Brain microvascular endothelial cell (primary cell): Measurements from ENCODE around the gene SGIP1.
A peak's percentile ranks its signal among the peaks of the same experiment; 100 is the strongest.

ENCODE experiments used
- DNase-seq: peaks from one replicate; pipeline ENCODE4 v3.0.0-alpha.2; 2020
- H3K27ac ChIP-seq: fragments of 250-450 bp; sonication (Bioruptor Pico); 2 replicates; pipeline ENCODE4 v1.5.1; 2020; ENCODE audit warnings: mild to moderate bottlenecking, moderate library complexity
- H3K27me3 ChIP-seq: fragments of 250-450 bp; sonication (Bioruptor Pico); replicated peaks from 2 replicates; pipeline ENCODE4 v1.5.1; 2020; ENCODE audit warnings: mild to moderate bottlenecking
- H3K36me3 ChIP-seq: fragments of 250-450 bp; sonication (Bioruptor Pico); replicated peaks from 2 replicates; pipeline ENCODE4 v1.5.1; 2020; ENCODE audit warnings: mild to moderate bottlenecking
- H3K4me3 ChIP-seq: 2 replicates; pipeline ENCODE4 v1.5.1; 2011; ENCODE audit warnings: low read depth, mild to moderate bottlenecking, control low read depth, low read length, moderate library complexity
- CTCF ChIP-seq: IDR thresholded peaks from 2 replicates; pipeline ENCODE4 v1.5.1; 2011; ENCODE audit warnings: low read depth, mild to moderate bottlenecking, moderate library complexity, low read length, control low read depth, inconsistent platforms; ENCODE audit errors: missing control alignments
- in situ Hi-C: cut with HindIII; loops from 2 replicates; pipeline ENCODE4 v1.10.0; 2017; ENCODE audit warnings: low sequenced_read_pairs, low pct_ligation_motif_present

Gene SGIP1

DNA sequence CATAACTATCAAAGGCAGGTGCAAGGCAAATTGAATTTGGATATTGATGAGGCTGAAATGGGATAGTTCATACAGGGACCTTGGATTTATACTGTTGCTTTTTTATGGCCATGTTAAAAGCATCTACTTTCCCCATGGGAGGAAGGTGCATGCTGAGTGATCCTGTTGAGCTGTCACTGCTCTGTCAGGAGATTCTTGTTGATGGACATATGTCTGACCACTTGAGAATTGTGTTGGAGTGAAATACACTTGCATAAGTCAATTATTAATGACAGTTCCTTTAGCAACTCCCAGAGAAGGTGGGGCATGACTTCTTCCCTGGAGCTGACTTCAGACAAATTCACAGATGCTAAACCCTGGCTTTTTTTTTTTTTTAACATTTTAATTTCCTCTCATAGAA is 159.9 kb downstream of the SGIP1 start:
- DNase-seq = no peak
- H3K36me3 ChIP-seq = peaks cover 25% of the 10 kb centered on the region
- in situ Hi-C loops = no loop called here
- no peak overlapping the region for H3K27ac ChIP-seq
- no peaks in the 10 kb centered on the region for H3K27me3 ChIP-seq
- H3K4me3 ChIP-seq = no peak overlapping the region
- no peak for TF ChIP-seq CTCF

- Histone ChIP-seq H3K4me3 (no peak overlapping the region), H3K36me3 (peaks cover 25% of the 10 kb centered on the region), H3K27me3 (no peaks in the 10 kb centered on the region), H3K27ac (no peak overlapping the region)
- TF ChIP-seq CTCF = no peak
- in situ Hi-C loops = no loop called here
- DNase-seq = no peak
Observed at GRCh38 chr1:66695116-66695515, 161.2 kb downstream of the SGIP1 start.

DNA sequence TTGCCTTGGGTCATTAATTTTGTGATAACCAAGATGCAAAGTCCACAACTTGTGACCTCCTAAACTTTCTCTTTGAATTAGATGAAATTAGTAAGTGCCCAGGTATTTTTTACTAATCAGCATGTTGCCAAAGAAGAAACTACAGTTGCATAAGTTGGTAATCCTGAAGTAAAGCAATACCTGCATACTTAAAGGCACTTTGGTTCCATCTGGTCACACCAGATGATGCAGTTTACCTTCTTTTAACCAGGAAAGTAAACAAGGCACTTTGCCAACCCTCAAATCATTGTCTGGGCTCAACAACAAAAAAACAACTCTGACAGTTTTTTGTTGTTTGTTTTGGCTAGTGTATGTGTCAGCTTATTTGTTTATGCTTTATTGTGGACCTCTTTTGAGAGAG is 162.8 kb downstream of the SGIP1 start:
- in situ Hi-C loops = no loop called here
- Histone ChIP-seq H3K4me3 (no peak overlapping the region), H3K36me3 (peaks cover 25% of the 10 kb centered on the region), H3K27ac (no peak overlapping the region), H3K27me3 (no peaks in the 10 kb centered on the region)
- no peak for DNase-seq
- no peak for TF ChIP-seq CTCF

DNA sequence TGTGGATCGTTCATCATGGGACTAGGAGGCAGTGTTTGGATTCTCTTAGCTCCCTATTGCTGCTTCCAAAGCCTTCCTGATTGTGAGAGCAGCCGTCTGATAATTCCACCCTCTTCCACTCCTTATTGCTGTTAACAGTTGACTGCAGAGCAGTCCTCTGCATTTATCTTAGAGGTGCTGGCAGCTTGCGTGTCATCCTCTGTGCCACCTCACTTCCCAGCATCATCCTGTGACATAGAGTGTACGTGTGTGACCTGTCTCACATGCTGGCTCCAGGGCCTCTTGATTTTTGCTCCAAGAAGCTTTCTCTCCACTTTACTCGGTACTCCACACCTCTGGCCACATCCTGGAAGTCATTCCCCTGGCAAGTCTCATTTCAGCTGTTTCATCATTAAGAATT is 165.3 kb downstream of the SGIP1 start:
- H3K27ac ChIP-seq = no peak overlapping the region
- DNase-seq = no peak
- H3K27me3 ChIP-seq = no peaks in the 10 kb centered on the region
- H3K36me3 ChIP-seq = peaks cover 16% of the 10 kb centered on the region
- H3K4me3 ChIP-seq = no peak overlapping the region
- in situ Hi-C loops = no loop called here
- TF ChIP-seq CTCF = no peak

DNA sequence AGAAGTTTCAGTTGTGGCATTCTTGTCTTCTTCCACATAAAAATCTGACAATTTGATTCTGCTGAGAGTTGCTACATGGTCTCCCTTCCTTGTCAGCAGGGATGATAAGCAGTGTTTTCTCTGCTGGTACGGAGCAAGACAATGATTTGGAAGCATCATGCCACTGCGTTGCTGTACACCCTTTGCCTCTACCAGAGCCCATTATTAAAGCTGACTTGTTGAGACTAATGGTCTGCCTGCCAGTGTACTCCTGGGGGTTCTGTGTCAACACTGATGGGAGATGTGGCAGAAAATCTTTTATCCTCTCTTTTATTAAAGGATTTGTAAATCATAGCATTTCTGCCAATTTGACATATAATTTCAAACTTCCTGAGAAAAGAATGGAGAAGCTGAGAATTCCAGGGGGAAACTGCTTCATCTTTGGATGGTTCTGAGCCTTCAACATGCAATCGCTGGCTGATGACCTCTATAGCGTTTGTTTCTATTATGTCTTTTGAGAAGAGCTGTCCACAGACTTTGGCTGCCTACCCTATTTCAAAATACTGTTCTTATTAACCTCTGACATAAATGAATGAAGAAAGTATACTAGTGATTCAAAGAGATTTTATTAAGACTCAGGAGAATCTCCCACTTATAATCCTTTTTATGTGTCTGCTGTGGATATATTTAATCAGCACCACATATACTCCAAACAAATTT is 170.4 kb downstream of the SGIP1 start:
- Histone ChIP-seq H3K36me3 (peaks cover 3% of the 10 kb centered on the region), H3K27ac (no peak overlapping the region), H3K4me3 (no peak overlapping the region), H3K27me3 (no peaks in the 10 kb centered on the region)
- no peak for TF ChIP-seq CTCF
- no peak for DNase-seq
- in situ Hi-C loops = no loop called here

DNA sequence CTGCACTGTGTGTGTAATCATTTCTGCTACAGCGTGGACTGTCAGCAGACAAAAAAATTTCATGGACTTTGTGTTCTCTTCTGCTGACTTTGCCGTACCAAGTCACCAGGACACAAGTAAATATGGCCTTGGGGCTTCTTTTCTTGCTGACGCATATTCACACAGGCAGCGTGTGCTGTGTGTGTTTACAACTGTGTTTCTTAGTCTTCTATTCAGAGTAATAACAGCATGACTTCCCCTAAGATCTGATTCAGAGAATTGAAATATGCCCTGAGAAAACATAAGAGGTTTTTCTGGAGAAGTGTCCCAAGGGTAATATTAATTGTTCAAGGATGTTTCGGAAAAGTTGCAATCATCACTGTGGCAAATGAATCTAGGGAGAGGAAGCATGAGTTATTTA is 171.2 kb downstream of the SGIP1 start:
- peak; percentile 52 for DNase-seq

More for the DNA sequence above, 171.2 kb downstream of the SGIP1 start:
- no peaks in the 10 kb centered on the region for H3K36me3 ChIP-seq
- peak overlapping the region; percentile 41 for H3K27ac ChIP-seq
- H3K4me3 ChIP-seq = no peak overlapping the region
- H3K27me3 ChIP-seq = no peaks in the 10 kb centered on the region
- TF ChIP-seq CTCF = no peak
- in situ Hi-C loops = no loop called here
